ENCODE results near the gene LECT2. TPM values are rescaled to one million over a fixed set of nuclear protein-coding genes. Genes with fewer than 3 reads are reported as not detected.

The LECT2 gene
- total and polyA plus RNA-seq, 2 experiments from 2014 or later, result 0.45 TPM; not detected in 1

- Histone ChIP-seq H3K36me3 (ENCODE audit: insufficient read depth) (no peaks in the 10 kb centered on the region), H3K27me3 (ENCODE audit: insufficient read depth) (no peaks in the 10 kb centered on the region), H2AFZ (no peak overlapping the region), H3K4me3 (no peak overlapping the region), H4K20me1 (replicated peaks; ENCODE audit: insufficient read depth) (0 out of 2 replicates have a peak, but pooled peaks cover 3% of the 10 kb centered on the region), H3F3A (replicated peaks; ENCODE audit: low read depth) (no peaks in the 10 kb centered on the region), H3K4me2 (no peak overlapping the region), H3K79me2 (replicated peaks; ENCODE audit: insufficient read depth) (no peaks in the 10 kb centered on the region), H3K4me1 (ENCODE audit: insufficient read depth) (no peaks in the 10 kb centered on the region), H3K27ac (ENCODE audit: low read depth) (no peak overlapping the region), H3K9me2 (ENCODE audit: insufficient read depth) (no peaks in the 10 kb centered on the region)
- no peak for TF ChIP-seq CTCF (conservative IDR thresholded peaks at IDR 0.05; ENCODE audit: low read depth in 2 of 2)
- no peak for TF ChIP-seq ZNF462 (CRISPR knock-in tag; IDR thresholded peaks at IDR 0.05)
- TF ChIP-seq EZH2 (IDR thresholded peaks at IDR 0.05; ENCODE audit: low read depth, unreplicated experiment), result no peak
- no peak for TF ChIP-seq STAT1 (IDR thresholded peaks at IDR 0.05; ENCODE audit: unreplicated experiment)
- TF ChIP-seq POLR2AphosphoS5 (IDR thresholded peaks at IDR 0.05; ENCODE audit: low read depth), result no peak
- TF ChIP-seq ZNF331 (CRISPR knock-in tag; IDR thresholded peaks at IDR 0.05; ENCODE audit: low read depth), result no peak
- TF ChIP-seq REST (IDR thresholded peaks at IDR 0.05; ENCODE audit: unreplicated experiment), result no peak
- TF ChIP-seq EZH2phosphoT487 (IDR thresholded peaks at IDR 0.05; ENCODE audit: unreplicated experiment), result no peak
- TF ChIP-seq ETS1 (IDR thresholded peaks at IDR 0.05), result no peak
- TF ChIP-seq JUNB (IDR thresholded peaks at IDR 0.05; ENCODE audit: unreplicated experiment), result no peak
- no peak for TF ChIP-seq CREB1 (CRISPR knock-in tag; IDR thresholded peaks at IDR 0.05; ENCODE audit: low read depth)
- no peak for TF ChIP-seq NANOG (IDR thresholded peaks at IDR 0.05; ENCODE audit: borderline replicate concordance)
- no peak for TF ChIP-seq ZNF114 (CRISPR knock-in tag; IDR thresholded peaks at IDR 0.05)
- DNase-seq (ENCODE audit: low spot score) (no peak), ATAC-seq (no peak)
- Mint-ChIP-seq H3K36me3 (ENCODE audit: low read depth) (no peaks in the 10 kb centered on the region), H3K27ac (no peak overlapping the region), H3K9me3 (no peaks in the 10 kb centered on the region), H3K4me3 (no peak overlapping the region), H3K27me3 (ENCODE audit: insufficient read depth, low read depth, poor library complexity) (peaks cover 2% of the 10 kb centered on the region), H3K4me1 (no peaks in the 10 kb centered on the region)
Measured at GRCh38 chr5:135901633-135902032, 53.1 kb downstream of the LECT2 start.
